HG02938 (cell line): ENCODE data around the gene SAMD11.
"Not testable (repeated sequence)": the region's sequence is repeated elsewhere in the genome, so short reads cannot be mapped to it uniquely, and the experiment has no call there.

Source experiments
- ATAC-seq: cut with Tn5 transposase; IDR thresholded peaks from one replicate; pipeline ENCODE4 v1.9.1; 2021; ENCODE audit warnings: mild to moderate bottlenecking, moderate library complexity; ENCODE audit not compliant: unreplicated experiment

Gene SAMD11

GRCh38 chr1:973459-974292 is 50.0 kb downstream of the SAMD11 start:
- ATAC-seq: no peak

GRCh38 chr1:974293-974640 is 50.5 kb downstream of the SAMD11 start:
- ATAC-seq: no peak

GRCh38 chr1:974687-975328 is 51.1 kb downstream of the SAMD11 start:
- no peak for ATAC-seq

DNA sequence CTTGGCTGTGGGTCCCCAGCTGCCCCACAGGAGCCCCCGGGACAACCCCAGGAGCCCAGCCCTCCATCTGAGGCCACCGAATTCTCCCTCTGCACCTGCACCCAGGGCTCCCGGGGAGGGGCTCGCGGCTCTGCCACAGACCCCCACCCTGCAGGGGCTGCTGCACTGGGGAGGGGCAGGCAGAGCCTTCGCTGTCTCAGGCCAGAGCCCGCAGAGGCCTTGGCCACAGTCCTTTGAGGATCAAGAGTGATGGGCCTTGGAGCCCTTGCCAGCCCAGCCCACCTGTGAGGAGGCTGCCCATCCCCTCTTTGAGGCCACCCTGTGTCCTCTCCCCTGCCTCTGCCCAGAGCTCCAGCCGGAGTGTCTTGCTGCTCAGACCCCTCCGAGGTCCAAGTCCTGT is 51.6 kb downstream of the SAMD11 start:
- no peak for ATAC-seq

DNA sequence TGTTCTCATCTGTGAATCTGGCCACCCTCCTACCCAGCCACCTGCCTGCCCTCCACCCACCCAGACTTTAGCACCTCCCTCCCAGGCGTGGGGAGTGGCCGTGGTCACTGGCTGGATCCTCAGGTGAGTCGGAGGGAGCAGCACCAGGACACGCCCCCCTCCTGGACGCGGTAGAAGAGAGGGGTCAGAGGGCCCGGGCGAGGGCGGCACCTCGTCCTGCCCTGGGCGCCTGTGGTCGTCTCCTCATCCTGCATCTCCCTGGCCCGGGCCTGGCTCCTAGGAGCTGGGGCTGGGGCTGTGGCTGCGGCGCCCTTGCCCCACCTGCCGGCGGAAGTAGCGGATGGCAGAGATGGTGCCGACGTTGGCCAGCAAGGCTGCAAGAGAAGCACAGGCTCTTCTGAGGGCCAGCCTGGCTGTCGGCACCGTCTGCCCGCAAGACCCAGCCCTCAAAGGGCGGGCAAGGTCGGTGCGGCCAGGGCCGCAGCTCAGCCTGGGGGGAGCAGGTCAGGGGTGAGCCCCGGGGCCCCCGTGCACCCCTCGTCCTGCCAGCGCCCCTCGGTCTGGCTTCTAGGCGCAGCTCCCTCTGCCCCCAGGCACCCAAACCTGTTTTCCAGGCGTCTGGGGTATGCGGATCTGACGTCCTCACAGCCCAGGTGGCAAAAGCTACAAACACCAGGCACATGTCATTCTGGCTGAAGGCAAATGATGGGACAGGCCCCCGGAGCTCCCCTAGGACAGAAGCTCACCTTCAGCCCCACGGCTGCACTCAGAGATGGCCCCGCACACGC is 52.4 kb downstream of the SAMD11 start:
- no peak for ATAC-seq

- ATAC-seq: not testable (repeated sequence)
These were observed 53.1 kb downstream of the SAMD11 start for GRCh38 chr1:976791-977190.

DNA sequence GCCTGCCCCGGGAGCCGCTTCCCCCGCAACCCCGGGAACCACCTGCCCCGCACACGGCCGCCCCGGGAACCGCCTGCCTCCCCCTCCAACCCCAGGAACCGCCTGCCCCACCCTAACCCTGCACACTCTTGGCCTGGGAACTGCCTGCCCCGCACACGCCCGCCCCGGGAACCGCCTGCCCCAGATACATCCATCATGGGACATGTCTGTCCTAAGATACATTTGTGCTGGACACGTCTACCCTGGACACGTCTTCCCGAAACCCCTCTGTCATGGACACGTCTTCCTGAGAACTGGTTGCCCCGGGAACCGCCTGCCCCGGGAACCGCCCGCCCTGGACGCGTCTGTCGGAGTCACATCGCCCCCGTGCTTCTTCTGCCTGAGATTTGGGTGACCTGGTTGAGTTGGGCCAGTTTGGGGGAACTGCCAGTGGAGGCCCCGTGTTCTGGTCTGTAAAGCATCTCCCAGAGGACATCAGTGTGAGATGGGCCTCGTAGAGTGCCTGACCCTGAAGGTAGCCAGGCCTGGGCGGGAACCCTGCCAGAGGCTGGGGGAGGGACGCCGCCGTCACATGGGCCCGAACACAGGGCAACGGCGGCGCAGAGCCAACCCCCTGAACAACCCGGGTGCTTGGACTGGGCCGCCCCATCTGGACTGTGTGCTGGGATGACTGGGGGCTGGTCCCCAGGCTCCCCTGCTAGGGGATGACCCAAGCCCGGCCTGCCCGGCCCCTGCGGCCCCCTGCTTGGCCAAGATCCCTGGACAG is 54.5 kb downstream of the SAMD11 start:
- no peak for ATAC-seq

DNA sequence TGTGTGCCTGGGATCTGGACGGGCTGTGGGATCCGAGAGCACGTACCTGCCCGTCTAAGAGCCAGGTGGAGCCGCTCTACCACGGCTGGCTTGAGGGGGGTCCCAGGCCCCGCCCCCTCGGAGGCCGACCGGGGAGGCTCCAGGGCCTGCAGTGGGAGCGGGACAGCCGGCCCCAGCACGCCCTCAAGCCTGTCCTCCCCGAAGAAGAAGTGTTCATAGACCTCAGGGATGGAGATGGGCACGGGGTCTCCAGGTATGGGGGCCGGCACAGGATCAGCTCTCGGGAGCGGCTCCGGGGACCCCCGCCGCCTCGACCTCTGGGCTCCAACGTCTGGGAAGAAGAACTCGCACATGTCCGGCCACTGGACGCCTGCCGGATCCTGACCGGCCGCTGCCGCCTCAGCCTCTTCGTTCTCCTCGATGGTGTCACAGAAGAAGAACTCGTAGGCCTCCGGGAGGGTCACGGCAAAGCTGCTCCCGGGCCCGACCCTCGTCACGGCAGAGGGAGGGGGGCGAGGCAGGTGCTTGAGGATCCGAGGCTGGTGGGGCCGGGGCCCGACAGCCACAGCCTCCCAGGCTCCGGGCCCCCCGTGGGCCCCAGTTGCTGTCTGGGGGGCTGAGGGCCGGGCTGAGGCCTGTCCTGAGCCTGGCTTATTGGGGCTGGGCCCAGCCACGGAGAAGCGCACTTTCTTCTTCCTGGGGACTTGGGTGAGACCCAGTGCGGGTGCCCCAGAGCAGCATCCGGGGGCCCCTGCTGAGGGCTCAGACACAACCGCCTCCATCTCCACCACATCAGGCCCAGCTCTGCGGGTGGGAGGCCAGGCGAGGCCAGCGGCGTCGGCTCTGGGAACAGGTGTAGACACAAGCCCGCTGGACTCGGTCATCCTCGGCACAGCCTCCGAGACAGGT is 55.4 kb downstream of the SAMD11 start:
- no peak for ATAC-seq

DNA sequence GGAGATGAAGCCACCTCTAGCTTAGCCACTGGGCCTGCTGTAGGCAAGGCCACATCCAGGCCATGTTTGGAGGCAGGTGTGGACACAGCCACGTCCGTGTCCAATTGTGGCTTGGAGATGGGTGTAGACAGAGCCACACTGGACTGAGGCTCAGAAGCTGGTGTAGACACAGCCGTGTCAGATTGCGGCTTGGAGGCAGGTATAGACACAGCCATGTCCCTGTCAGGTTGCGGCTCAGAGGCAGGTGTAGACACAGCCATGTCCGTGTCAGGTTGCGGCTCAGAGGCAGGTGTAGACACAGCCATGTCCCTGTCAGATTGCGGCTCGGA is 56.0 kb downstream of the SAMD11 start:
- ATAC-seq: no peak

DNA sequence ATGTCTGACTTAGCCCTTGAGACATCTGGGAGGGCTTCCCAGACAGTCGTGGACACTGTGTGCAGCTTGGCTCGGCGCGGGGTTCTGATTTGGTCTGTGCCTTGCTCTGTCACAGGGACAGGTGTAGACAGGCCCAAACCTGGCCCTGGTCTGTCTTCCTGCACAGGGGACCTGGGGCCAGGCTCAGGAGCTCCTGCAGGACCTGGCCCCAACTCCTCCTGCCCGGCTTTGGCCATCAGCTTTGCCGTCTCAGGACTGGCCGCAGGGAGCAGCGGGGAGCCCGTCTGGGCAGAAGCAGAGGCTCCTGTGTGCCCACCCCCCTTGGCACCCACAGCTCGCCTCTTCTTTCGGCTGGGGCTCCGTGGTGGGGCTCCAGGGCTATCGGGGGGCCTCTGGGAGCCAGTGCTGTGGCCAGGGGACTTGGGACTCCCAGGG is 56.4 kb downstream of the SAMD11 start:
- no peak for ATAC-seq

- no peak for ATAC-seq
These were observed 57.1 kb downstream of the SAMD11 start for GRCh38 chr1:980602-981395.

DNA sequence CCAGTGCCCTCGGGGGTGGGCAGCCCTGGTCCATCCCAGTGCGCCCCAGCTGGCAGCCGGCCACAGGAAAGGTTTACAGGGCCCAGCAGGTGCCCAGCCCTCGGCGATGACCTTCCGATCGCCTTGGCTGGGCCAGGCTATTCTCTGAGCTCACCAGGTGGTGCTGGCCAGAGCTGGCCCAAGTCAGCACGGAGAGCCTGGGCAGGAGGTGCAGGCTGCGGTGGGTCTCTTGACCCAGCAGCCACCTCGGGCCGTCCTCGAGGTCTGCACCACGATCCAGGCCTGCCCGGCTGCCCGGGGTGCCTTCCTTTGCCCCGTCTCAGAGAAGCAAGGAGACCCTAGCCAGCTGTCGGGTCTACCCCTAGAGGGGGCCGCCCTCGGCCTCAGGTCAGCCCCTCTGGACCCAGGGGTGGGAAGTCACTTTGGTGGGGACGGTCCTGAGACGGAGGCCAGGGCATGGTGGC is 57.8 kb downstream of the SAMD11 start:
- no peak for ATAC-seq

DNA sequence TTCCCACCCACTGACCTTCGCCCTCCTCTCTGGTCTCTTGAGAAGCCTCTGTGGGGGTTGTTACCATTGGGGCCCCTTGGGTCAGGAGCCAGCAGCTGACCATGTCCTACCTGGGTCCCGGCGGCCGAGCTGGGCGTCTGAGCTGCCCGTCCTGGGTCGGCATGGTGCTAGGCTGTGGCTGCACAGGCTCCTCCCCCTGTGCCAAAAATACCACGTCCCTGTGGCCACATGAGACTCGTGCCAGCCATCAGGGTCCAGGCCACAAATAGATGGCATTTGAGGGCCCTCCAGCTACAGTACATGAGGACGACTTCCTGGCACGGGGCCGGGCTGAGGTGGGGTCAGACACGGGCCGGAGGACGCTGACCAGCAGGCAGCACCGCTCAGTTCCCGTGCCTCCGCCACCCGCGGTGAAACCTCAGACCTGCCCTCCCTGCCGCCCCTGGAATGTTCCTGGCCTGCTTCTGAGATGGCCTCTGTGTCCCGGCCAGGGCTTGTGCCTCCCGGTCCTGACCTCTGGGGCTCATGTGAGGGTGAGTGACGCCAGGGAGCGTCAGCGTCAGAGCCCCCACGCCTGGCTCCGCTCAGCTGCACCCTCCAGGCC is 58.3 kb downstream of the SAMD11 start, which contains the start of gene PERM1:
TSS of gene PERM1 (minus strand) at position 139 of the 604 bp plus-strand sequence. CDS start 1,064 bp downstream, outside the sequence.
- no peak for ATAC-seq

GRCh38 chr1:982765-983436 is 59.2 kb downstream of the SAMD11 start:
- no peak for ATAC-seq

- no peak for ATAC-seq
These were observed 60.2 kb downstream of the SAMD11 start for GRCh38 chr1:983798-984475.

DNA sequence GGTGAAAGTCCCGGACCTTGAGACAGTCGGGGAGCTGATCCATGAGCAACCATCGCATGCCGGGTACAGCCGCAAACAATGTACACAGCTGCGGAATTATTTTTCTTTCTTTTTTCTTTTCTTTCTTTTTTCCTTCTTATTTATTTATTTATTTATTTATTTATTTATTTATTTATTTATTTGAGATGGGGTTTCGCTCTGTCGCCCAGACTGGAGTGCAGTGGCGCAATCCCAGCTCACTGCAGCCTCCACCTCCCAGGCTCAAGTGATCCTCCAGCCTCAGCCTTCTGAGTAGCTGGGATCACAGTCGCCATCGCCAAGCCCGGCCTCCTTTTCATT is 60.7 kb downstream of the SAMD11 start:
- no peak for ATAC-seq

GRCh38 chr1:985126-985525 is 61.4 kb downstream of the SAMD11 start:
- ATAC-seq: no peak

DNA sequence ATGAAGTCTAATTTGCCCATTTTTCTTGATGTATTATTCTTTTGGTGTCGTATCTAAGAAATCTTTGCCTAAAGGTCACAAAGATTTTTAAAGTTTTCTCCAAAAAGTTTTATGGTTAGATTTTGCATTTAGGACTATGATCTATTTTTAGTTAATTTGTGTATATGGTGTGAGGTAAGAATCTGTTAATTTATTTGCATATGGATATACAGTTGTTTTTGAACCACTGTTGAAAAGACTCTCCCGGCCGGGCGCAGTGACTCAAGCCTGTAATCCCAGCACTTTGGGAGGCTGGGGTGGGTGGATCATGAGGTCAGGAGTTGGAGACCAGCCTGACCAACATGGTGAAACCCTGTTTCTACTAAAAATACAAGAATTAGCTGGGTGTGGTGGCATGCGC is 64.3 kb downstream of the SAMD11 start:
- not testable (repeated sequence) for ATAC-seq
